DOHH2 (cell line): ENCODE data around the gene WNT9B.
A peak's percentile ranks its signal among the peaks of the same experiment; 100 is the strongest.
"Not testable (repeated sequence)": the region's sequence is repeated elsewhere in the genome, so short reads cannot be mapped to it uniquely, and the experiment has no call there.

Experiments
- H3F3A ChIP-seq: fragments of 200-600 bp; sonication (generic), shearing (Covaris generic); 2 replicates; pipeline ENCODE4 v1.6.0; 2016; ENCODE audit warnings: antibody characterized with exemption, mild to moderate bottlenecking; ENCODE audit not compliant: control insufficient read depth, insufficient read depth
- H3K27ac ChIP-seq: fragments of 200-600 bp; sonication (generic); 2 replicates; pipeline ENCODE4 v1.5.1; 2014; ENCODE audit warnings: low read depth, mild to moderate bottlenecking, low read length, moderate library complexity
- H3K27me3 ChIP-seq: fragments of 200-600 bp; sonication (generic); 2 replicates; pipeline ENCODE4 v1.6.1; 2014; ENCODE audit warnings: mild to moderate bottlenecking, low read length, mixed read lengths; ENCODE audit not compliant: control insufficient read depth
- H3K36me3 ChIP-seq: fragments of 200-600 bp; sonication (generic); 2 replicates; pipeline ENCODE4 v1.6.1; 2014; ENCODE audit warnings: mild to moderate bottlenecking, low read length, moderate library complexity, mixed read lengths; ENCODE audit not compliant: control insufficient read depth
- H3K4me1 ChIP-seq: fragments of 200-600 bp; sonication (generic); 2 replicates; pipeline ENCODE4 v1.6.1; 2014; ENCODE audit warnings: mild to moderate bottlenecking, low read length, mixed read lengths; ENCODE audit not compliant: control insufficient read depth
- H3K4me2 ChIP-seq: fragments of 200-600 bp; sonication (generic); 2 replicates; pipeline ENCODE4 v1.6.0; 2014; ENCODE audit warnings: mild to moderate bottlenecking, low read length, moderate library complexity
- H3K4me3 ChIP-seq: fragments of 200-600 bp; sonication (generic); 2 replicates; pipeline ENCODE4 v1.5.1; 2014; ENCODE audit warnings: mild to moderate bottlenecking, low read length, mixed read lengths
- H3K79me2 ChIP-seq: fragments of 200-600 bp; sonication (generic); 2 replicates; pipeline ENCODE4 v1.6.1; 2014; ENCODE audit warnings: mild to moderate bottlenecking, low read length, mixed read lengths; ENCODE audit not compliant: control insufficient read depth
- H3K9me2 ChIP-seq: fragments of 200-600 bp; sonication (generic); replicated peaks from 2 replicates; pipeline ENCODE4 v1.6.1; 2014; ENCODE audit warnings: mild to moderate bottlenecking, low read length, mixed read lengths; ENCODE audit not compliant: control insufficient read depth
- H3K9me3 ChIP-seq: fragments of 200-600 bp; sonication (generic); 2 replicates; pipeline ENCODE4 v1.6.1; 2014; ENCODE audit warnings: antibody characterized with exemption, low read length, mixed read lengths; ENCODE audit not compliant: control insufficient read depth, insufficient read depth
- H4K20me1 ChIP-seq: fragments of 200-600 bp; sonication (generic); 2 replicates; pipeline ENCODE4 v1.6.0; 2014; ENCODE audit warnings: low read depth, mild to moderate bottlenecking, antibody characterized with exemption, low read length, moderate library complexity; ENCODE audit not compliant: control insufficient read depth, insufficient read depth
- EZH2phosphoT487 ChIP-seq: fragments of 200-600 bp; sonication (generic); IDR thresholded peaks from 2 replicates; pipeline ENCODE4 v1.6.1; 2017; ENCODE audit warnings: borderline replicate concordance, mild to moderate bottlenecking, antibody characterized with exemption, low read length, moderate library complexity, mixed read lengths
- TF ChIP-seq, protein P1 (sequence below): fragments of 200-600 bp; sonication (generic); IDR thresholded peaks from one replicate; pipeline ENCODE4 v1.5.1; 2014; ENCODE audit warnings: antibody characterized with exemption, mild to moderate bottlenecking, low read depth, low read length; ENCODE audit not compliant: poor library complexity, severe bottlenecking

WNT9B gene

GRCh38 chr17:46917041-46917440 is 65.7 kb downstream of the WNT9B start:
- Histone ChIP-seq H3K27me3 (no peaks in the 10 kb centered on the region), H3K27ac (no peak overlapping the region)

GRCh38 chr17:46917516-46917915 is 66.1 kb downstream of the WNT9B start:
- TF ChIP-seq, protein P1, sequence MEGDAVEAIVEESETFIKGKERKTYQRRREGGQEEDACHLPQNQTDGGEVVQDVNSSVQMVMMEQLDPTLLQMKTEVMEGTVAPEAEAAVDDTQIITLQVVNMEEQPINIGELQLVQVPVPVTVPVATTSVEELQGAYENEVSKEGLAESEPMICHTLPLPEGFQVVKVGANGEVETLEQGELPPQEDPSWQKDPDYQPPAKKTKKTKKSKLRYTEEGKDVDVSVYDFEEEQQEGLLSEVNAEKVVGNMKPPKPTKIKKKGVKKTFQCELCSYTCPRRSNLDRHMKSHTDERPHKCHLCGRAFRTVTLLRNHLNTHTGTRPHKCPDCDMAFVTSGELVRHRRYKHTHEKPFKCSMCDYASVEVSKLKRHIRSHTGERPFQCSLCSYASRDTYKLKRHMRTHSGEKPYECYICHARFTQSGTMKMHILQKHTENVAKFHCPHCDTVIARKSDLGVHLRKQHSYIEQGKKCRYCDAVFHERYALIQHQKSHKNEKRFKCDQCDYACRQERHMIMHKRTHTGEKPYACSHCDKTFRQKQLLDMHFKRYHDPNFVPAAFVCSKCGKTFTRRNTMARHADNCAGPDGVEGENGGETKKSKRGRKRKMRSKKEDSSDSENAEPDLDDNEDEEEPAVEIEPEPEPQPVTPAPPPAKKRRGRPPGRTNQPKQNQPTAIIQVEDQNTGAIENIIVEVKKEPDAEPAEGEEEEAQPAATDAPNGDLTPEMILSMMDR, result no peak
- no peak for TF ChIP-seq EZH2phosphoT487
- Histone ChIP-seq H3K9me2 (no peaks in the 10 kb centered on the region), H3F3A (no peaks in the 10 kb centered on the region), H3K27me3 (no peaks in the 10 kb centered on the region), H3K4me2 (no peak overlapping the region), H3K27ac (no peak overlapping the region), H4K20me1 (no peaks in the 10 kb centered on the region), H3K9me3 (no peaks in the 10 kb centered on the region), H3K4me1 (no peaks in the 10 kb centered on the region), H3K36me3 (no peaks in the 10 kb centered on the region), H3K79me2 (no peaks in the 10 kb centered on the region), H3K4me3 (no peak overlapping the region)

More at GRCh38 chr17:46917041-46917440, 65.7 kb downstream of the WNT9B start:
- Histone ChIP-seq H3K36me3 (no peaks in the 10 kb centered on the region), H3K9me2 (no peaks in the 10 kb centered on the region), H3F3A (no peaks in the 10 kb centered on the region), H3K4me1 (no peaks in the 10 kb centered on the region), H3K79me2 (no peaks in the 10 kb centered on the region), H4K20me1 (no peaks in the 10 kb centered on the region), H3K4me2 (no peak overlapping the region), H3K4me3 (no peak overlapping the region), H3K9me3 (no peaks in the 10 kb centered on the region)
- TF ChIP-seq, protein P1, result no peak
- TF ChIP-seq EZH2phosphoT487, result no peak

DNA sequence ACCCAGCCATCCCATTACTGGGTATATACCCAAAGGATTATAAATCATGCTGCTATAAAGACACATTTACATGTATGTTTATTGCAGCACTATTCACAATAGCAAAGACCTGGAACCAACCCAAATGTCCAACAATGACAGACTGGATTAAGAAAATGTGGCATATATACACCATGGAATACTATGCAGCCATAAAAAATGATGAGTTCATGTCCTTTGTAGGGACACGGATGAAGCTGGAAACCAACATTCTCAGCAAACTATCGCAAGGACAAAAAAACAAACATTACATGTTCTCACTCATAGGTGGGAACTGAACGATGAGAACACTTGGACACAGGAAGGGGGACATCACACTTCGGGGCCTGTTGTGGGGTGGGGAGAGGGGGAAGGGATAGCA is 70.6 kb downstream of the WNT9B start:
- H4K20me1 ChIP-seq, H3K9me2 ChIP-seq, H3K9me3 ChIP-seq, H3F3A ChIP-seq, H3K27ac ChIP-seq, H3K27me3 ChIP-seq, H3K36me3 ChIP-seq: not testable (repeated sequence)
- H3K4me3 ChIP-seq, result peak overlapping the region; percentile 77
- peaks cover 41% of the 10 kb centered on the region for H3K79me2 ChIP-seq
- peaks cover 11% of the 10 kb centered on the region for H3K4me1 ChIP-seq
- H3K4me2 ChIP-seq, result 0 out of 2 replicates have a peak overlapping the region, but pooled peaks have one; percentile 69

- no peaks in the 10 kb centered on the region for H3F3A ChIP-seq
- no peaks in the 10 kb centered on the region for H3K9me3 ChIP-seq
- H3K27me3 ChIP-seq, result no peaks in the 10 kb centered on the region
- no peak for TF ChIP-seq EZH2phosphoT487
- TF ChIP-seq, protein P1, result no peak
- peak overlapping the region; percentile 77 for H3K4me3 ChIP-seq
- peaks cover 10% of the 10 kb centered on the region; the same call in 1 of the 2 replicates for H4K20me1 ChIP-seq
- no peaks in the 10 kb centered on the region for H3K9me2 ChIP-seq
- peaks cover 6% of the 10 kb centered on the region for H3K36me3 ChIP-seq
- H3K4me2 ChIP-seq, result peak overlapping the region; percentile 69
- peak overlapping the region; percentile 78 for H3K27ac ChIP-seq
- H3K79me2 ChIP-seq, result peaks cover 46% of the 10 kb centered on the region
- peaks cover 11% of the 10 kb centered on the region for H3K4me1 ChIP-seq
Measured at GRCh38 chr17:46922487-46922803, 71.1 kb downstream of the WNT9B start.
